Activated CD4-positive, alpha-beta T cell treated with anti-CD3 and anti-CD28 coated beads, Interleukin-2, Interleukin-4, amounts not matched to agents 100 ng/mL and 50 ng/mL, durations not matched to agents 16 hours and 8 hours (primary cell): ENCODE measurements around the gene SLC2A4RG.
"Not testable (repeated sequence)": the region's sequence is repeated elsewhere in the genome, so short reads cannot be mapped to it uniquely, and the experiment has no call there.

Experiments used
- DNase-seq: peaks from one replicate; pipeline ENCODE4 v3.0.0-alpha.2; 2020; ENCODE audit warnings: low spot score

SLC2A4RG gene

DNA sequence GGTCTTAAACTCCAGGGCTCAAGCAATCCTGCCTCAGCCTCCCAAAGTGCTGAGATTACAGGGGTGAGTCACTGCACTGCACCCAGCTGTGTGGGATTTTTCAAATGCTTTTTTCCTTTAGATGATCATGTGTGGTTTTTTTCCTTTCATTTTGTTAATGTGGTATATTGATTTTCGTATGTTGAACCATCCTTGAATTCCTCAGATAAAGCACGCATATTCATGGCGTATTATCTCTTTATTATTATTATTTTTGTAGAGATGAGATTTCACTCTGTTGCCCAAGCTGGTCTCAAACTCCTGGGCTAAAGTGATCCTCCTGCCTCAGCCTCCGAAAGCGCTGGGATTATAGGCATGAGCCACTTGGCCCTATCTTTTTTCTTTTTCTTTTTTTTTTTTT, 24.7 kb upstream of the SLC2A4RG start:
- DNase-seq: no peak

DNA sequence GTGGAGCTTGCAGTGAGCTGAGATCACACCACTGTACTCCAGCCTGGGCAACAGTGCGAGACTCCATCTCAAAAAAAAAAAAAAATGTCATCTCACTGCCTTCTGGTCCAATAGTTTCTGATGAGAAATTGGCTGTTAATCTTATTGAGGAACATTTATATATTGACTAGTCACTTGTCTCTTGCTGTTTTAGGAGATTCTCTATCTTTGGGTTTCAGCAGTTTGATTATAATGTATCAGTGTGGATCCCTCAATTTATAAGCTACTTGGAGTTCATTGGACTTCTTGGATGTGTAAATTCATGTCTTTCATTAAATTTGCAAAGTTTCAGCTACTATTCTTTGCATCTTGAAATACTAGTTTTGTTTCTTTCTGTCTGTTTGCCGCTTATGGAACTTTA, 20.6 kb upstream of the SLC2A4RG start:
- DNase-seq: no peak

DNA sequence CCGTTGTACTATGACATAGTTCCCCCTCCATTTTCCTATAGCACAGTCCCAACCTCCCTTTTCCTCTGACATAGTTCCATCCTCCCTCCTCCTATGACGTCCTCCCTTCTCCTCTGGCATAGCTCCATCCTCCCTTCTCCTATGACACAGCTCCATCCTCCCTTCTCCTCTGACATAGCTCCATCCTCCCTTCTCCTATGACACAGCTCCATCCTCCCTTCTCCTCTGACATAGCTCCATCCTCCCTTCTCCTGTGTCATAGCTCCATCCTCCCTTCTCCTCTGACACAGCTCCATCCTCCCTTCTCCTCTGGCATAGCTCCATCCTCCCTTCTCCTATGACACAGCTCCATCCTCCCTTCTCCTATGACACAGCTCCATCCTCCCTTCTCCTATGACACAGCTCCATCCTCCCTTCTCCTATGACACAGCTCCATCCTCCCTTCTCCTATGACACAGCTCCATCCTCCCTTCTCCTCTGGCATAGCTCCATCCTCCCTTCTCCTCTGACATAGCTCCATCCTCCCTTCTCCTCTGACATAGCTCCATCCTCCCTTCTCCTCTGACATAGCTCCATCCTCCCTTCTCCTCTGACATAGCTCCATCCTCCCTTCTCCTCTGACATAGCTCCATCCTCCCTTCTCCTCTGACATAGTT, 16.5 kb upstream of the SLC2A4RG start:
- not testable (repeated sequence) for DNase-seq

DNA sequence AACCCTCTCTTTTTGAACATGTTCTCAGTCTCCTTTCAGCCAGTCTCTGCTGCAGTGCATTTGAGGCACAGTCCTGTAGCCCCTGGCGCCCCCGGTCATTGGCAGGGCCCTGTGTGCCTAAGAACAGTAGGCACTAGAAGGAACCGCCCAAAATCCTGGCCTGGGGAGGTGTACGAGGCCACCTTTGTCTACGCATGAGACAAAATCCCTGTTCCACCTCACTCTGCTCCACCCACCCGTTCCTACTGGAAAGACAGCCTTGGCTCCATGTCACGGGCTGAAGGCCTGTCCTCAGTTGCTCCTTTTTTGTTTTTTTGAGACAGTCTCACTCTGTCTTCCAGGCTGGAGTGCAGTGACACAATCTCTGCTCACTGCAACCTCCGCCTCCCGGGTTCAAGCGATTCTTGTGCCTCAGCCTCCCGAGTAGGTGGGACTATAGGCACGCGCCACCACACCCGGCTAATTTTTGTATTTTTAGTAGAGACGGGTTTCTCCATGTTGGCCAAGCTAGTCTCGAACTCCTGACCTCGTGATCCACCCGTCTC, 9.3 kb upstream of the SLC2A4RG start:
- DNase-seq: not testable (repeated sequence)

DNA sequence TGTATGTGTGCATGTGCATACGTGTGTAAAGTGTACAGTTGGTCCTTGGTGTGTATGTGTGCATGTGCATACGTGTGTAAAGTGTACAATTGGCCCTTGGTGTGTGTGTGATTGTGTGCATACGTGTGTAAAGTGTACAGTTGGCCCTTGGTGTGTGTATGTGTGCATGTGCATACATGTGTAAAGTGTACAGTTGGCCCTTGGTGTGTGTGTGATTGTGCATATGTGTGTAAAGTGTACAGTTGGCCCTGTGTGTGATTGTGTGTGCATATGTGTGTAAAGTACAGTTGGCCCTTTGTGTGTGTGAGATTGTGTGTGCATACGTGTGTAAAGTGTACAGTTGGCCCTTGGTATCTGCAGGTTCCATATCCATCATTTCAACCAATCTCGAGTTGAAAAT, 8.2 kb upstream of the SLC2A4RG start:
- no peak for DNase-seq

DNA sequence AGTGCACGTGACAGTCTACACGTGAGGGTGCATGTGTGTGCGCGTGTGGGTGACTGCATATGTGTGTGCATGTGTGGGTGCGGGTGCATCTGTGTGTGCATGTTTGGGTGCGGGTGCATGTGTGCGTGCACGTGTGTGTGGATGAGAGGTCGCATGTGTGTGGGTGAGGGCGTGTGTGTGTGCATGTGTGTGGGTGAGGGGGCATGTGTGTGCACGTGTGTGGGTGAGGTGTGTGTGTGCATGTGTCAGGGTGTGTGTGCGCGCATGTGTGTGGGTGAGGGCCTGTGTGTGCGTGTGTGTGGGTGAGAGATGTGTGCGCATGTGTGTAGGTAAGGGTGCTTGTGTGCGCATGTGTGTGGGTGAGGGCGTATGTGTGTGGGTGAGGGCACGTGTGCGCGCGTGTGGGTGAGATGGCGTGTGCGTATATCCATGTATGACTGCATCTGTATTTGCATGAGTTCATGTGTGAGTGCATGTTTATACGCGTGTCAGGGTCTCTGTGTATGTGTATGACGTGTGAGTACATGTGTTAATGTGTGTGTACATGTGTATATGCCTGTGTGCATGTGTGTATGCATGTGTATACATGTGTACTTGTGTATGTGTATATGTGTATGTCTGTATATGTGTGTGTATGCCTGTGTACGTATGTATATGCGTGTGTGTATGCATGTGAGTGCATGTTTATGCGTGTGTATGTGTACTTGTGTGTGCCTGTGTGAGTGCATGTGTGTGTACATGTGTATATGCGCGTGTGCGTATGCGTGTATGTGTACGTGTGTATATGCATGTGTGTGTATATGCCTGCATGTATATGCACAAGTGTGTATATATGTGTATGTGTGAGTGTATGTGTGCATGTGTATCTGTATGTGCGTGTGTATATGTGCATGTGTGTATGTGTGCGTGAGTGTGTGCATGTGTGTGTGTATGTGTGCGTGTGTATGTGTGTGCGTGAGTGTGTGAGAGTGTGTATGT, 7.2 kb upstream of the SLC2A4RG start:
- no peak for DNase-seq

DNA sequence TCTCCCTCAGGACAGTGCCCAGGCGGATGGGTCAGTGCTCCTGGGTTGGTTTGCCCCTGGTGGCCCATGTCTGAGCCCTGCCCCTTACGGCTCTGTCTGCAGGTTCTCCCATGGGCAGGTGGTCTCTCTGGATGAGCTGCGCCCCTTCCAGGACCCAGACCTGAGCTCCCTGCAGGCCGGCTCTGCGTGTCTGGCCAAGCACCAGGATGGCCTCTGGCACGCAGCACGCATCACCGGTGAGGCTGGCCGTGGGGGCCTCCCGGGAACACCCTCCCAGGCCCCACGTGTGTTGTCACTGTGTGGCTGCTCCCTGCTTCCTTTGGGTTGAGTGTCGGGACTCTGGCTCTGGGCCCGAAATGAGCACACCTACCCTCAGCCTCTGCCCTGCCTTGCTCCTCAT, 6.5 kb upstream of the SLC2A4RG start:
- no peak for DNase-seq

DNA sequence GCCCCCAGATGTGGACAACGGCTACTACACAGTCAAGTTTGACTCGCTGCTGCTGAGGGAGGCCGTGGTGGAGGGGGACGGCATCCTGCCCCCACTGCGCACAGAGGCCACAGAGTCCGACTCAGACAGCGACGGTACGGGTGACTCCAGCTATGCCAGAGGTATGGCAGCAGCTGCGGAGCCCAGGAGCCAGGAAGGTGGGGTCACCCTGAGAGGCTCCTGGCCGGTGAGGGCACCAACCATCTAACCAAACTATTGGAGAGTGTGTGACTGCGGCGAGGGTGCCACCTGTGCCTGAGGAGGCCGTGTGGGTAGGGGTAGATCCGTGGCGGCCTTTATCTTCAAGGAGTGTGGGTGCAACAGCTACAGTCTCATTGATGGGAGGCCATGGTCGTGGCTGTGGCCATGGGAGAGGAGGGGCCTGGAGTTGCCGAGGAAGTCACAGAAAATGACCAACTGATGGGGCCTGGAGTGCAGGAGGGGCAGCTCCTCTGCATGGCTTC, 5.9 kb upstream of the SLC2A4RG start:
- DNase-seq: no peak

DNA sequence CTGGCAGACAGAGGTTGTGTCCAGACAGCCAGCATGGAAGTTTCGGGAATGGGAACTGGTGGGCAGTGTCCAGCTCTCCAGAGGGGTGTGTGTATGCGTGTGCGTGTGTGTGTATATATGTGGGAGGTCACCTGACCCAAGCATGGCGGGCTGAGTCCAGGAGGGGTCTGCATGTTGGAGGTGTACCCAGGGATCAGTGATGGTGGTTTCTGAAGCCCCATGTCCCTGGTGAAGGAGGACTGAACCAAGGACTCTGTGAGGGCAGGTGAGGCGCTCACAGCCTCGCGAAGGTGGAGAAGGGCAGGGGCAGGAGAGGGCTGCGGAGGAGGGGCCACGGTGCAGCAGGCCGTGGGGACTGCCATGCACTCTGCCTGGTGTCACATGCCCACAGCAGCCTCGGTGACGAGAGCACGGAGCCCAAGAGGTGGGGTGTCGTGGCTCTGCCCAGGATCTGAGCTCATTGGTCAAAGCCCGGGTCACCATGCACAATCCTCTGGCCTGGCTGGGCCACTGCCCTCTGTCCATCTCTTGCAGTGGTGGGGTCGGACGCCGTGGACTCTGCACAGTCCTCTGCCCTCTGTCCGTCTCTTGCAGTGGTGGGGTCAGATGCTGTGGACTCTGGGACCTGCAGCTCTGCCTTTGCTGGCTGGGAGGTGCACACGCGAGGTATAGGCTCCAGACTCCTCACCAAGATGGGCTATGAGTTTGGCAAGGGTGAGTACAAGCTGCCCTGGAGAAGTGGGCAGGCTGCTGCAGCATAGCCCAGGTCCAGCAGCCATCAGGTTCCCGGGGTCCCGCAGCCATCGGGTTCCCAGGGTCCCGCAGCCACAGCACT, 5.2 kb upstream of the SLC2A4RG start:
- DNase-seq: no peak

DNA sequence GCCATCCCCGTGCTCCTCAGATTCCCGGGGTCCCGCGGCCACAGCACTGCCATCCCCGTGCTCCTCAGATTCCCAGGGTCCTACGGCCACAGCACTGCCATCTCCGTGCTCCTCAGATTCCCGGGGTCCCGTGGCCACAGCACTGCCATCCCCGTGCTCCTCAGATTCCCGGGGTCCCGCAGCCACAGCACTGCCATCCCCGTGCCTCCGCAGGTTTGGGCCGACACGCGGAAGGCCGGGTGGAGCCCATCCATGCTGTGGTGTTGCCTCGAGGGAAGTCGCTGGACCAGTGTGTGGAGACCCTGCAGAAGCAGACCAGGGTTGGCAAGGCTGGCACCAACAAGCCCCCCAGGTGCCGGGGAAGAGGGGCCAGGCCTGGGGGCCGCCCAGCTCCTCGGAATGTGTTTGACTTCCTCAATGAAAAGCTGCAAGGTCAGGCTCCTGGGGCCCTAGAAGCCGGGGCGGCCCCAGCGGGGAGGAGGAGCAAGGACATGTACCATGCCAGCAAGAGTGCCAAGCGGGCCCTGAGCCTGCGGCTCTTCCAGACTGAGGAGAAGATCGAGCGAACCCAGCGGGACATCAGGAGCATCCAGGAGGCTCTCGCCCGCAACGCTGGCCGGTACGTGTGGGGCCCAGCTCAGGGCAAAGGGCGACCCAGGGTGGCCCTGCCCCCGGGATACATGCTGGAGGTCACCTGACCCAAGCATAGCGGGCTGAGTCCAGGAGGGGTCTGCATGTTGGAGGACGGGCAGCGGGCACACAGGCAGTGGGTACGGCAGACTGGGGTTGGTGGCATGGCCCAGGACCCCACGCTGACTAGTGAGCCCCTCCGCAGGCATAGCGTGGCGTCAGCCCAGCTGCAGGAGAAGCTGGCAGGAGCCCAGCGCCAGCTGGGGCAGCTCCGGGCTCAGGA, 4.4 kb upstream of the SLC2A4RG start:
- DNase-seq: no peak

DNA sequence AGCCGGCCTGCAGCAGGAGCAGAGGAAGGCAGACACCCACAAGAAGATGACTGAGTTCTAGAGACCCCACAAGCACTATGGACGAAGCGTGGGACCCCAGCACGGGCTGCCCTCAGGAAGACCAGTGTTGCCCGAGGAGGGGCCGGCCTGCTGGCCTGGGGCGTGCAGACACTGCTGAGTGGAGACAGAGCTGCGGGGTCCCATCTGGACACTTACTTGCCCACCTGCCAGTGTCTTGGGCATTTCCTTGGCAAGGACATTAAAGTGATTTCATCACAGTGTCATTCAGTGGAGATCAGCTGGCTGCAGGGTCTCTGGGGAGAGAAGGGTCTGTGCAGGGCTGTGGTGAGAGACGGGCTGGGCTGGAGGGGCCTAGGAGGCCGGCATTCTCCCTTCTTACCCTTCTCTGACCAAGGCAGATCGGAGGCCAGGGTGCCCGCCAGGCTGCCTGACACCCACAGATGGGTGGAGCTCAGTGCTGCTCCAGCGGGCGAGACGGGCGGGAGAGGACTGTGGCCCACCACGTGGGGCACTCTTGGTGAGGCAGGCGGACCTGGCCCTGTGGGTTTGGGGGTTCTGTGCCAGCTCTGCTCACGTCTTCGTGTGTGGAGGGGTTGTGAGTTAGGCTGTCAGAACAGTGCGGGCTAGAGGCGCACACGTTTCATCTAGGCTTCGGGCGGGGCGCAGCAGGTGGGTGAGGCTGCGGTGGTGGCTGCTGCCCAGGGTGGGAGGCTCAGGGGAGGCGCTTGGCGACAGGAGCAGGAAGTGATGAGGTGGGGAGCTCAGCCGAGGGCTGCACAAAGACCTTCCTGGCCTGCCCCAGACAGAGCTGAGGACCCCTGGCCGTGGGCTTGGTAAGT, 3.5 kb upstream of the SLC2A4RG start, which contains the start of gene LIME1:
LIME1 (plus strand) TSS at position 806 of the 860 bp plus-strand sequence. CDS start 886 bp downstream, outside the sequence.
- peak; percentile 48 for DNase-seq

DNA sequence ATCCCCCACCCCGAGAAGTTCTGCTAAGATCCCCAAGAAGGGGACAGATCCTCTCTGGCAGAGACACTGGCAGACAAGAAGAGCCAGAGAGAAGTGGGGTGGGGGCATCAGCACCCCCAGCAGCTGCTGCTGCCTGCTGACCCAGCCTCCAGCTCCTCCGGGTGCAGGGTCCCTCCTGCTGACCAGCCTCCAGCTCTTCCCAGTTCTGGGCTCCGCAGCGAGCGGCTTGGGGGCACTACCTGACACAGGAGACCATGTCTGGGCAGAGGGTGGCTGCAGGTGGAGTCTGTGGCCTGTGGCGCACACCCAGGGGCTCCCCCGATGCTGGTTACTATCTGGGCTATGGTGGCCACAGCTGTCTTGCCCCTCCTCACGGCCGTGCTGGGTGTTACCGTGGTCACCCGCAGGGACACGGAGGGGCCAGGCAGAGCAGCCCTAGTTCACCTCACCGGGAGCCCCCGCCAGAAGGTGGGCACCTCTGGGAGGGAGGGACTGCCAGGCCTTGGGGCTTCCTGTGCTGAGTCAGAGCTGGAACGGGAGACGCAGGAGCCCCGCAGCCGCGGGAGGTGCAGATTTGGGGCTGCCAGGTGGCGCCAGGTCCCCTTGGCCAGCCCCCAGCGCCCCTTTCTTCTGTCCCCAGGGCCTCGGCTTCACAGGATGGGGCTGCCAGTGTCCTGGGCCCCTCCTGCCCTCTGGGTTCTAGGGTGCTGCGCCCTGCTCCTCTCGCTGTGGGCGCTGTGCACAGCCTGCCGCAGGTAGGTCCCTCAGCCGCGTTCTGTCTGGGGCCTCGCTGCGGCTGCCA, 2.5 kb upstream of the SLC2A4RG start:
- DNase-seq: no peak

DNA sequence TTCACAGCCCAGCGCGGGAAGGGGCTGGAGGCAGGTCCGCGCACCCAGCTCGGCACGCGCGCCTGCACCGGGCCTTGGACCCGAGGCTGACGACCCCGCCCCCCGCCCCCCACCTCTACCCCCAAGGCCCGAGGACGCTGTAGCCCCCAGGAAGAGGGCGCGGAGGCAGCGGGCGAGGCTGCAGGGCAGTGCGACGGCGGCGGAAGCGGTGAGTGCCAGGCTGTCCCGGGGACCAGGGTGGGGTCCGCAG, 2.0 kb upstream of the SLC2A4RG start:
- no peak for DNase-seq

DNA sequence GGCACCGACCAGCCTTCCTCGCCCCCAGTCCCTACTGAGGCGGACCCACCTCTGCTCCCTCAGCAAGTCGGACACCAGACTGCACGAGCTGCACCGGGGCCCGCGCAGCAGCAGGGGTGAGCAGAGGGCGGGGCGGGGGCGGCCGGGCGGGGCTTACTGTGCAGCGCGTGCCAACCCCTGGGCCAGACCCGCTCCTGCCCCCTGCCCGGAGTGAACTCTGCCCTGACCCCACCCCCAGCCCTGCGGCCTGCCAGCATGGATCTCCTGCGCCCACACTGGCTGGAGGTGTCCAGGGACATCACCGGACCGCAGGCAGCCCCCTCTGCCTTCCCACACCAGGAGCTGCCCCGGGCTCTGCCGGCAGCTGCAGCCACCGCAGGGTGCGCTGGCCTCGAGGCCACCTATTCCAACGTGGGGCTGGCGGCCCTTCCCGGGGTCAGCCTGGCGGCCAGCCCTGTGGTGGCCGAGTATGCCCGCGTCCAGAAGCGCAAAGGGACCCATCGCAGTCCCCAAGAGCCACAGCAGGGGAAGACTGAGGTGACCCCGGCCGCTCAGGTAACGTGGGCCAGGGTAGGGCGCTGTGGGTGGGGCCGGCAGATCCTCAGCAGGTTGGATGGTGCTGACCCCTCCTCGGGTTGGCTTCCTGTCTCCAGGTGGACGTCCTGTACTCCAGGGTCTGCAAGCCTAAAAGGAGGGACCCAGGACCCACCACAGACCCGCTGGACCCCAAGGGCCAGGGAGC, 1.5 kb upstream of the SLC2A4RG start:
- no peak for DNase-seq

DNA sequence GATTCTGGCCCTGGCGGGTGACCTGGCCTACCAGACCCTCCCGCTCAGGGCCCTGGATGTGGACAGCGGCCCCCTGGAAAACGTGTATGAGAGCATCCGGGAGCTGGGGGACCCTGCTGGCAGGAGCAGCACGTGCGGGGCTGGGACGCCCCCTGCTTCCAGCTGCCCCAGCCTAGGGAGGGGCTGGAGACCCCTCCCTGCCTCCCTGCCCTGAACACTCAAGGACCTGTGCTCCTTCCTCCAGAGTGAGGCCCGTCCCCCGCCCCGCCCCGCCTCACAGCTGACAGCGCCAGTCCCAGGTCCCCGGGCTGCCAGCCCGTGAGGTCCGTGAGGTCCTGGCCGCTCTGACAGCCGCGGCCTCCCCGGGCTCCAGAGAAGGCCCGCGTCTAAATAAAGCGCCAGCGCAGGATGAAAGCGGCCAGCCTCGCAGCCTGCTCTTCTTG, 868 bp upstream of the SLC2A4RG start:
- no peak for DNase-seq

DNA sequence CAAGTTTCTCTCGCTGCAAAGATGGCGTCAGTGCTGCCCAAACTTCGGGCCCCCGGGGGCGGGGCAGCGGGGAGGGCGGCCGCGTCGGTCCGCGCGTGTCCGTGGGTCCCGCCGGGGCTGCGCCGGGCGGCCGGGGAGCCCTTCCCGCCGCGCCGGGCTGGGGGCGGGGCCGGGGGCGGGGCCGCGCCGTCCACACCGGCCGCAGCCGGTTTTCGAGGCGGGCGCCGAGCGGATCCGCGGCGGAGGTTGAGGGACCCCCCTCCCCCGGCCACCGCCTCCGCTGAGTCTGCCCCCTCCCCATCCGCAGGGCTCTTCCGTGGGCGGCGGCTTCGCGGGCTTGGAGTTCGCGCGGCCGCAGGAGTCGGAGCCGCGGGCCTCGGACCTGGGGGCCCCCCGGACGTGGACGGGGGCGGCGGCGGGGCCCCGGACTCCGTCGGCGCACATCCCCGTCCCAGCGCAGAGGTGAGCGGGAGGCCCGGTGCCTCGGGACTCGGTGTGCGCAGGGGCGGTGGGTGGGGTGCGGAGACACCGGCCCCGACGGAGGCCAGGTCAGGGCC, 572 bp downstream of the SLC2A4RG start:
- no peak for DNase-seq

DNA sequence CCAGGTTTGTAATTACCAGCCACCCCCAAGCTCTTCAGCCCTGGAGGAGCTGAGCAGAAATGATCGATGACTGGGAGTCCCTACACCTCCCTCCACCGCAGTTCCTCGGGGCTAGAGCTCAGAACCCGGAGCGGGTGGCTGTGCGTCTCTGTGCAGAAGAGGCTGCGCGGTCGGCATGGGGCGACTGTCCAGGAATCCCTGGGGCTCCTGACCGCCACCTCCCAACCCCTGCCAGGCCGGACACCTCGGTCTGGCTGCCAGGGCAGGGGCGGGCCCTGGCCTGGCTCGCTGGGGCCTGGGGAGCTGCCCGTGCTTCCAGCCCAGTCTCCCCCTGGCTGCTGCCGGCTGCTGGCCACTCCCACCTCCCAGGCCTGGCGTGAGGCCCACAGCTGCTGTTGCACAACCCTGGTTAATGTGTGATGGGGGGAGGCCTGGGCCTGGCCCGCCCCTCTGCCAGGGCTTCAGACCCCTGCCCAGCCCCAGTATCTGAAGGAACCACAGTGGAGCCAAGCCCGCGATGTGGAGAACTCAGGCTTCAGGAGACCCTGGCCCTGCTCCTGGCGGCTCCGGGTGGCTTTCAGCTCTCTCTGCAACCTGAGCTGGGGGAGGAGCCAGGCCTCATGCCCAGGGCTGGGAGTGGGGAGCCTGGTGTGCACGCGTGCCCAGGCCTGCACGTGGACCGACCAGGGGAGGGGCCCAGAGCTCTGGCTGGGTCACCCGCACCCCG, 1.2 kb downstream of the SLC2A4RG start:
- DNase-seq: no peak

DNA sequence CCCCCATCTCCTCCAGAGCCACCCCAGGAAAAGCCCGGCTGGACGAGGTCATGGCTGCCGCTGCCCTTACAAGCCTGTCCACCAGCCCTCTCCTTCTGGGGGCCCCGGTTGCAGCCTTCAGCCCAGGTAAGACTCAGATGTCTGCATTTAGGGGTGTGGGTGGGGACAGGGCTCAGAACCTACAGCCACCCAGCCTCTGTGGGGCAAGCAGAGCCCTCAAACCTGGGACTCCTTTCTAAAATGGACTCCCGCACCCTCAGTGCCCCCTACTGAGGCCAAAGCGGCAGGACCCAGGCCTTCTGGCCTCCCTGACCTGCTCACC, 1.7 kb downstream of the SLC2A4RG start:
- no peak for DNase-seq
